Measurements from ENCODE around the gene ADCY3. TPM values are rescaled to one million over a fixed set of nuclear protein-coding genes. Genes with fewer than 3 reads are reported as not detected.

Gene ADCY3
- total RNA-seq, 1 experiment from 2014 or later: 39.5 TPM

DNA sequence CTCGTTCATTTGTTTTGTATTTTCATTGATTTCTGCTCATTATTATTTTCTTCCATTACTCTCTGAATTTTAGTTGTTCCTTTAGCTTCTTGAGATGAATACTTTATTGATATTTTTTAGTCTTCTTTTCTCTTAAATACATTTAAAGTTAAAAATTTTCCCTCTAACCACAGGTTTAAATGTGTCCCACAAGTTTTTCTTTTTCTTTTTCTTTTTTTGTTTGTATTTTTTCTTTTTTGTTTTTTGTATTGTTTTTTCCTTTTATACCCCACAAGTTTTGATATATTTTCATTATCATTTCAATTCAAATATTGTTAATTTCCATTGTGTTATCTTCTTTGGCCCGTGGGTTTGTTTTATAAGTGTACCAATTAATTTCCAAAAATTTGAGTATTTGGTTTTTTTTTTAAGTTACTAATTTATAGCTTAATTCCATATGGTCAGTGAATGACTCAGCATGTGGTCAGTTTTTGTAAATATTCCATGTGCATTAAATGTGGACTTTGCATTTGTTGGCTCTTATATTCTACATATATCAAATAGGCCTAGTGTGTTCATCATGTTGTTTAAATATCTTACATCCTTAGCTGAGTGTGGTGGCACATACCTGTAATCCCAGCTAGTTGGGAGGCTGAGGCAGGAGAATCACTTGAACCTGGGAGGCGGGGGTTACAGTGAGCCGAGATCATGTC lies 110.6 kb downstream of the ADCY3 start:
- H3K27me3 Mint-ChIP-seq (ENCODE audit: low read depth): no peaks in the 10 kb centered on the region
- TF ChIP-seq, protein P1, sequence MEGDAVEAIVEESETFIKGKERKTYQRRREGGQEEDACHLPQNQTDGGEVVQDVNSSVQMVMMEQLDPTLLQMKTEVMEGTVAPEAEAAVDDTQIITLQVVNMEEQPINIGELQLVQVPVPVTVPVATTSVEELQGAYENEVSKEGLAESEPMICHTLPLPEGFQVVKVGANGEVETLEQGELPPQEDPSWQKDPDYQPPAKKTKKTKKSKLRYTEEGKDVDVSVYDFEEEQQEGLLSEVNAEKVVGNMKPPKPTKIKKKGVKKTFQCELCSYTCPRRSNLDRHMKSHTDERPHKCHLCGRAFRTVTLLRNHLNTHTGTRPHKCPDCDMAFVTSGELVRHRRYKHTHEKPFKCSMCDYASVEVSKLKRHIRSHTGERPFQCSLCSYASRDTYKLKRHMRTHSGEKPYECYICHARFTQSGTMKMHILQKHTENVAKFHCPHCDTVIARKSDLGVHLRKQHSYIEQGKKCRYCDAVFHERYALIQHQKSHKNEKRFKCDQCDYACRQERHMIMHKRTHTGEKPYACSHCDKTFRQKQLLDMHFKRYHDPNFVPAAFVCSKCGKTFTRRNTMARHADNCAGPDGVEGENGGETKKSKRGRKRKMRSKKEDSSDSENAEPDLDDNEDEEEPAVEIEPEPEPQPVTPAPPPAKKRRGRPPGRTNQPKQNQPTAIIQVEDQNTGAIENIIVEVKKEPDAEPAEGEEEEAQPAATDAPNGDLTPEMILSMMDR (conservative IDR thresholded peaks at IDR 0.05): no peak
- no peak overlapping the region for H4K91ac ChIP-seq (ENCODE audit: insufficient read length, low read depth, low read length)
- H3K9ac ChIP-seq (ENCODE audit: extremely low read depth, insufficient read length, low read length): no peak overlapping the region
- no peak overlapping the region for H2BK120ac ChIP-seq (ENCODE audit: low read depth, low read length, poor library complexity, severe bottlenecking)
- no peak overlapping the region for H2AFZ ChIP-seq (ENCODE audit: low read length)
- H3K4me3 Mint-ChIP-seq: no peak overlapping the region
- no CpG with 5 or more reads among the region's 4 CpGs for WGBS (ENCODE audit: extremely low coverage, insufficient read length, low lambda C conversion rate)
- H3K23ac ChIP-seq (ENCODE audit: insufficient read length, low read depth, low read length): no peak overlapping the region
- H3K14ac ChIP-seq (ENCODE audit: insufficient read depth, low read length): no peak overlapping the region
- H3T11ph ChIP-seq (ENCODE audit: low read length): no peak overlapping the region
- no peak overlapping the region for H2AK5ac ChIP-seq (ENCODE audit: insufficient read length, low read length)
- no peaks in the 10 kb centered on the region for H3K4me1 ChIP-seq (ENCODE audit: insufficient read depth, low read length)
- H2BK5ac ChIP-seq (ENCODE audit: insufficient read length, low read length): no peak overlapping the region
- DNase-seq: no peak
- peaks cover 8% of the 10 kb centered on the region; the same call in 1 of the 2 replicates for H3K79me2 ChIP-seq (ENCODE audit: insufficient read depth, low read length)
- no peaks in the 10 kb centered on the region for H3K27me3 ChIP-seq (ENCODE audit: insufficient read depth, low read length)
- H3K27ac Mint-ChIP-seq: no peak overlapping the region; a peak in 1 of 7 replicates
- H2BK15ac ChIP-seq (ENCODE audit: low read depth, low read length): no peak overlapping the region
- no peaks in the 10 kb centered on the region for H3K79me1 ChIP-seq (ENCODE audit: insufficient read depth, low read depth, low read length, poor library complexity, severe bottlenecking)
- H3K4me2 ChIP-seq (ENCODE audit: insufficient read depth, insufficient read length, low read length): no peak overlapping the region
- H3K23me2 ChIP-seq (ENCODE audit: insufficient read length, low read depth, low read length, poor library complexity, severe bottlenecking): no peaks in the 10 kb centered on the region
- no peak overlapping the region for H4K5ac ChIP-seq (ENCODE audit: insufficient read length, low read depth, low read length)
- no peak overlapping the region for H4K8ac ChIP-seq (replicated peaks; ENCODE audit: insufficient read length, low read depth, low read length)
- H2BK20ac ChIP-seq (ENCODE audit: low read depth, low read length, poor library complexity, severe bottlenecking): no peak overlapping the region
- peaks cover 48 to 74% (median 63%) of the 10 kb centered on the region in 3 experiments for H3K36me3 Mint-ChIP-seq (ENCODE audit: insufficient read depth in 1 of 3, low read depth in 3 of 3)
- H3K4me1 Mint-ChIP-seq: peaks cover 0 to 7% of the 10 kb centered on the region in 2 experiments; a peak in 3 of 4 replicates
- H2BK12ac ChIP-seq (ENCODE audit: insufficient read length, low read depth, low read length): no peak overlapping the region
- H3K27ac ChIP-seq (ENCODE audit: insufficient read length, low read depth, low read length): no peak overlapping the region
- H4K20me1 ChIP-seq (ENCODE audit: control insufficient read depth, insufficient read depth, insufficient read length): no peaks in the 10 kb centered on the region
- H3K9me3 Mint-ChIP-seq: peaks cover 24 to 31% of the 10 kb centered on the region in 2 experiments
- no peak overlapping the region for H3K56ac ChIP-seq (ENCODE audit: insufficient read length, low read depth, low read length)
- H3K9me3 ChIP-seq (ENCODE audit: control insufficient read depth, low read depth, low read length): peaks cover 13% of the 10 kb centered on the region
- no peak overlapping the region for H3K18ac ChIP-seq (ENCODE audit: insufficient read length, low read depth, low read length)
- H3K4ac ChIP-seq (ENCODE audit: low read depth, low read length): no peak overlapping the region

Data from H9 (cell line).